Right ventricle myocardium superior (tissue), 1 donor: ENCODE measurements around the gene CDK14. TPM values are rescaled to one million over a fixed set of nuclear protein-coding genes. Genes with fewer than 3 reads are reported as not detected.

Experiments
- ATAC-seq: fragments of 200-7000 bp; cut with Tn5 transposase; one replicate; pipeline ENCODE4 v1.9.1; 2020; ENCODE audit warnings: mild to moderate bottlenecking; ENCODE audit not compliant: poor library complexity
- DNase-seq: peaks from one replicate; pipeline ENCODE4 v3.0.0-alpha.2; 2020
- intact Hi-C: fragments of 100-400 bp; cut with DNase I; formaldehyde crosslinking; loops from one replicate; pipeline ENCODE4 v1.11.2; 2022
- total RNA-seq: library from RNA; stranded (reverse); fragmentation: NEBNext Ultra II Directional; extraction: Animal tissue kit (Norgen Biotek cat#: 25700); gene quantifications from one replicate; pipeline ENCODE4 v1.2.1, GENCODE V29; 2021
- donor health status: DM: no; HTN: yes; CAD: no; lungs with severe emphysema.

Gene CDK14
- total RNA-seq, 1 donor from 2014 or later, result 24.2 TPM

GRCh38 chr7:90701021-90701420 is 104.9 kb downstream of the CDK14 start:
- peak; percentile 23 for ATAC-seq
- intact Hi-C loops, result no loop called here
- no peak for DNase-seq

GRCh38 chr7:90701771-90702170 is 105.7 kb downstream of the CDK14 start:
- intact Hi-C loops, result no loop called here
- no peak for DNase-seq
- ATAC-seq, result peak; percentile 44

- ATAC-seq (no peak), DNase-seq (no peak)
- intact Hi-C loops, result no loop called here
These were observed 109.4 kb downstream of the CDK14 start for GRCh38 chr7:90705391-90706071.

GRCh38 chr7:90706072-90706716 is 110.1 kb downstream of the CDK14 start:
- intact Hi-C loops, result no loop called here
- ATAC-seq (no peak), DNase-seq (no peak)

- no peak for DNase-seq
- no peak for ATAC-seq
- intact Hi-C loops, result no loop called here
These were observed 112.8 kb downstream of the CDK14 start for GRCh38 chr7:90708841-90709317.

GRCh38 chr7:90709501-90710465 is 113.7 kb downstream of the CDK14 start:
- intact Hi-C loops, result no loop called here
- no peak for DNase-seq
- peak; percentile 57 for ATAC-seq

- intact Hi-C loops, result no loop called here
- ATAC-seq, result no peak
These were observed 114.3 kb downstream of the CDK14 start for GRCh38 chr7:90710466-90710850.

GRCh38 chr7:90713628-90714027 is 117.5 kb downstream of the CDK14 start:
- no peak for ATAC-seq
- DNase-seq, result no peak
- intact Hi-C loops, result no loop called here

More at GRCh38 chr7:90710466-90710850, 114.3 kb downstream of the CDK14 start:
- no peak for DNase-seq

GRCh38 chr7:90715067-90715466 is 118.9 kb downstream of the CDK14 start:
- DNase-seq (no peak), ATAC-seq (peak; percentile 24)
- intact Hi-C loops, result no loop called here

GRCh38 chr7:90717296-90718060 is 121.4 kb downstream of the CDK14 start:
- DNase-seq (no peak), ATAC-seq (no peak)
- intact Hi-C loops, result no loop called here

- no peak for DNase-seq
- intact Hi-C loops, result no loop called here
- ATAC-seq, result no peak
These were observed 123.0 kb downstream of the CDK14 start for GRCh38 chr7:90719155-90719554.

GRCh38 chr7:90720984-90721760 is 125.1 kb downstream of the CDK14 start:
- intact Hi-C loops, result loop anchor here (10.0 kb wide), 1 partner anchor 126 kb away; the partner anchor contains the start of gene CDK14
- ATAC-seq, result peak; percentile 65
- no peak for DNase-seq

GRCh38 chr7:90721869-90722431 is 125.8 kb downstream of the CDK14 start:
- no peak for ATAC-seq
- no peak for DNase-seq
- intact Hi-C loops, result loop anchor here (10.0 kb wide), 1 partner anchor 127 kb away; the partner anchor contains the start of gene CDK14

- intact Hi-C loops, result loop anchor here (10.0 kb wide), 1 partner anchor 128 kb away; the partner anchor contains the start of gene CDK14
- ATAC-seq, result no peak
- no peak for DNase-seq
These were observed 127.1 kb downstream of the CDK14 start for GRCh38 chr7:90723233-90723632.

- no peak for DNase-seq
- intact Hi-C loops, result loop anchor here (10.0 kb wide), 1 partner anchor 129 kb away; the partner anchor contains the start of gene CDK14
- ATAC-seq, result no peak
These were observed 127.7 kb downstream of the CDK14 start for GRCh38 chr7:90723866-90724265.

GRCh38 chr7:90726120-90726519 is 130.0 kb downstream of the CDK14 start:
- ATAC-seq, result peak; percentile 10
- no peak for DNase-seq
- intact Hi-C loops, result loop anchor here (10.0 kb wide), 1 partner anchor 131 kb away; the partner anchor contains the start of gene CDK14

GRCh38 chr7:90726623-90727022 is 130.5 kb downstream of the CDK14 start:
- DNase-seq (no peak), ATAC-seq (peak; percentile 89)
- intact Hi-C loops, result loop anchor here (10.0 kb wide), 1 partner anchor 132 kb away; the partner anchor contains the start of gene CDK14
